Endothelial cell of umbilical vein (primary cell): ENCODE data around the gene CTIF. TPM values are rescaled to one million over a fixed set of nuclear protein-coding genes. Genes with fewer than 3 reads are reported as not detected.
A peak's percentile ranks its signal among the peaks of the same experiment; 100 is the strongest.

Experiments
- BruUV-seq: library from RNA; stranded (reverse); fragments of 400-500 nt; replicated peaks from 2 replicates; lab custom pipeline; 2021; lab: Mats Ljungman, UMichigan
- CTCF ChIA-PET: fragments of 300-600, 350-600 bp; sonication (Branson Sonifier 250); formaldehyde crosslinking; loops from one replicate; lab custom pipeline; 2021; ENCODE audit warnings: antibody characterized with exemption, inconsistent platforms; lab: Charles Lee
- POLR2A ChIA-PET: fragments of 300-600, 350-600 bp; sonication (Branson Sonifier 250); formaldehyde crosslinking; loops from one replicate; lab custom pipeline; 2021; ENCODE audit warnings: antibody characterized with exemption, inconsistent platforms; lab: Charles Lee
- DNase-seq: peaks from one replicate; pipeline ENCODE4 v3.0.0-alpha.2; 2011; ENCODE audit warnings: low read depth, low spot score
- FAIRE-seq: peaks from 2 replicates; lab custom pipeline; 2011; peaks lifted over from hg19 to GRCh38; lab: Jason Lieb, UNC
- H2AFZ ChIP-seq: 2 replicates; pipeline ENCODE4 v1.6.0; 2012; ENCODE audit warnings: low read depth, low read length, control low read depth, inconsistent platforms
- H3K27ac ChIP-seq: 2 replicates; pipeline ENCODE4 v1.5.1; 2011; ENCODE audit warnings: low read depth, mild to moderate bottlenecking, control low read depth, low read length, moderate library complexity; ENCODE audit not compliant: insufficient read depth
- H3K27me3 ChIP-seq, 2 experiments: 2 replicates each; pipeline versions ENCODE4 v1.6.0 to v1.6.1; 2011; ENCODE audit warnings: low read length in 2 of 2, mixed read lengths in 1 of 2; ENCODE audit not compliant: control insufficient read depth in 2 of 2, insufficient read depth in 2 of 2
- H3K36me3 ChIP-seq, 2 experiments: 2 replicates in 1 of 2; 3 replicates in 1 of 2; pipeline ENCODE4 v1.5.1; 2011; ENCODE audit warnings: low read length in 2 of 2, mild to moderate bottlenecking in 1 of 2, moderate library complexity in 1 of 2; ENCODE audit not compliant: control insufficient read depth in 2 of 2, insufficient read depth in 2 of 2; ENCODE audit errors: extremely low read depth in 1 of 2
- H3K4me1 ChIP-seq: 3 replicates; pipeline ENCODE4 v1.5.1; 2011; ENCODE audit warnings: mild to moderate bottlenecking, low read length; ENCODE audit not compliant: control insufficient read depth, insufficient read depth; ENCODE audit errors: extremely low read depth
- H3K4me2 ChIP-seq: 2 replicates; pipeline ENCODE4 v1.6.1; 2011; ENCODE audit warnings: low read length, control low read depth, mixed read lengths; ENCODE audit not compliant: insufficient read depth
- H3K4me3 ChIP-seq, 3 experiments: fragments of 200-600 bp in 1 of 3; sonication (generic), shearing (Covaris generic) in 1 of 3; replicated peaks in 1 of 3; 2 replicates each; pipeline ENCODE4 v1.5.1; 2011 to 2016; ENCODE audit warnings: control low read depth in 3 of 3, low read length in 3 of 3, mild to moderate bottlenecking in 2 of 3, inconsistent platforms in 1 of 3, low read depth in 1 of 3, moderate library complexity in 1 of 3; ENCODE audit not compliant: insufficient read depth in 1 of 3
- H3K79me2 ChIP-seq: 2 replicates; pipeline ENCODE4 v1.6.0; 2012; ENCODE audit warnings: low read length, inconsistent platforms; ENCODE audit not compliant: control insufficient read depth, insufficient read depth
- H3K9ac ChIP-seq: replicated peaks from 2 replicates; pipeline ENCODE3; 2011; ENCODE audit warnings: low read length, control low read depth; ENCODE audit not compliant: insufficient read depth; ENCODE audit errors: extremely low read depth
- H3K9me1 ChIP-seq: replicated peaks from 3 replicates; pipeline ENCODE4 v1.6.0; 2011; ENCODE audit warnings: mild to moderate bottlenecking, low read length; ENCODE audit not compliant: control insufficient read depth, insufficient read depth; ENCODE audit errors: extremely low read depth
- H3K9me3 ChIP-seq: replicated peaks from 2 replicates; pipeline ENCODE4 v1.5.1; 2012; ENCODE audit warnings: low read length, inconsistent platforms; ENCODE audit not compliant: control insufficient read depth, insufficient read depth
- H4K20me1 ChIP-seq: replicated peaks from 2 replicates; pipeline ENCODE3; 2011; ENCODE audit warnings: mild to moderate bottlenecking, low read length; ENCODE audit not compliant: control insufficient read depth, insufficient read depth; ENCODE audit errors: extremely low read depth
- EZH2 ChIP-seq: IDR thresholded peaks from 2 replicates; pipeline ENCODE4 v1.6.1; 2012; ENCODE audit warnings: borderline replicate concordance, low read depth, mild to moderate bottlenecking, moderate library complexity, low read length, inconsistent platforms; ENCODE audit not compliant: severe bottlenecking
- FOS ChIP-seq: IDR thresholded peaks from 2 replicates; pipeline ENCODE4 v1.6.1; 2011; ENCODE audit warnings: mild to moderate bottlenecking, low read length, moderate library complexity, borderline replicate concordance; ENCODE audit not compliant: insufficient read depth
- GATA2 ChIP-seq: IDR thresholded peaks from 2 replicates; pipeline ENCODE4 v1.7.0; 2011; ENCODE audit warnings: low read depth, mild to moderate bottlenecking, moderate library complexity, mixed read lengths, low read length; ENCODE audit not compliant: insufficient read length, insufficient read depth
- JUN ChIP-seq: IDR thresholded peaks from 2 replicates; pipeline ENCODE4 v1.6.1; 2011; ENCODE audit warnings: borderline replicate concordance, low read depth; ENCODE audit not compliant: insufficient read length, insufficient read depth
- MYC ChIP-seq: IDR thresholded peaks from one replicate; pipeline ENCODE4 v1.6.1; 2011; ENCODE audit warnings: mild to moderate bottlenecking, low read depth, low read length
- POLR2A ChIP-seq: IDR thresholded peaks from 2 replicates; pipeline ENCODE4 v1.6.1; 2012; ENCODE audit warnings: low read depth, mild to moderate bottlenecking, control low read depth, low read length
- POLR2AphosphoS5 ChIP-seq: IDR thresholded peaks from 2 replicates; pipeline ENCODE4 v1.6.1; 2012; ENCODE audit warnings: low read depth, mild to moderate bottlenecking, control low read depth, low read length, moderate library complexity; ENCODE audit not compliant: insufficient read depth
- dilution Hi-C: fragments of 300-500 bp; cut with MboI; formaldehyde crosslinking; loops from one replicate; pipeline ENCODE4 v1.15.0; 2019; ENCODE audit warnings: low sequenced_read_pairs; ENCODE audit not compliant: extremely low pct_ligation_motif_present
- intact Hi-C: fragments of 100-400 bp; cut with micrococcal nuclease; formaldehyde crosslinking; loops from one replicate; pipeline ENCODE4 v1.10.0; 2022
- polyA plus RNA-seq, 4 experiments: library from polyadenylated mRNA; depleted of rRNA in 3 of 4; stranded (reverse) in 3 of 4; unstranded in 1 of 4; fragments of >200 nt; gene quantifications; 2 replicates each; pipeline versions ENCODE4 v1.2.1 to v1.2.3, GENCODE V29; 2011 to 2012; ENCODE audit warnings: missing spikeins in 1 of 4
- total RNA-seq: library from RNA; stranded (reverse); gene quantifications from 2 replicates; pipeline ENCODE4 v1.2.3, GENCODE V29; 2021
- TF ChIP-seq, protein P1 (sequence below), 2 donors: IDR thresholded peaks; 1 replicate in 1 of 2; 2 replicates in 1 of 2; pipeline ENCODE4 v1.5.1; 2011; ENCODE audit warnings: low read length in 2 of 2, mild to moderate bottlenecking in 2 of 2, moderate library complexity in 2 of 2, control low read depth in 1 of 2, inconsistent platforms in 1 of 2, low read depth in 1 of 2; ENCODE audit not compliant: insufficient read depth in 1 of 2; ENCODE audit errors: extremely low read depth in 1 of 2
- TF ChIP-seq, protein P2 (sequence below): IDR thresholded peaks from 2 replicates; pipeline ENCODE4 v1.6.1; 2011; ENCODE audit not compliant: insufficient read depth, insufficient read length

CTIF gene
- total and polyA plus RNA-seq, 2 donors (not counting 3 experiments of a cell fraction or from before 2014, with no cell fraction given) = 20.9 to 57.7 TPM

DNA sequence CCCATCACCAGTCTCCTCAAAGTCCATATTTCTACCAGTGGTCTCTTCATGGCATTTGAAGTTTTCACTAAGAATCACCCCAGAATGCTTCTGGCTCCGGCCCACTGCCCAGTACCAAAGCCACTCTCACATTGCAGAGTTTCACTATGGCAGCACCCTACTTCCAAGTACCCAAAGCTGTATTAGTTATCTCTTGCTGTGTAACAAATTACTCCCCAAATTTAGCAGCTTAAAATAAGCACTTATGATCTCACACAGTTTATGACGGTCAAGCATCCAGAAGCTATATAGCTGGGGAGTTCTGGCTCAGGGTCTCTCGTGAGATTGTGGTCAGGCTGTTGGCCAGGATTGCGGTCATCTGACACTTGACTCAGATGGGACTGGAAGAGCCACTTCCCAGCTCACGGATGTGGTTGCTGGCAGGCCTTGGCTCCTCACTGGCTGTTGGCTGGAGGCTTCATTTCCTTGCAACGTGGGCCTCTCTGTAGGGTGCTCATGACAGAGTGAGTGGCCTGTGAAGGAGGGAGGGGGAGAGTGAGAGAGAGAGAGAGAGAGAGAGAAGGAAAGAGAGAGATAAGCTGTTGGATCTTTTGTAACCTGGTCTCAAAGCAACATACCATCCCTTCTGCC is 189.5 kb downstream of the CTIF start:
- no peak for TF ChIP-seq GATA2
- TF ChIP-seq, protein P1, sequence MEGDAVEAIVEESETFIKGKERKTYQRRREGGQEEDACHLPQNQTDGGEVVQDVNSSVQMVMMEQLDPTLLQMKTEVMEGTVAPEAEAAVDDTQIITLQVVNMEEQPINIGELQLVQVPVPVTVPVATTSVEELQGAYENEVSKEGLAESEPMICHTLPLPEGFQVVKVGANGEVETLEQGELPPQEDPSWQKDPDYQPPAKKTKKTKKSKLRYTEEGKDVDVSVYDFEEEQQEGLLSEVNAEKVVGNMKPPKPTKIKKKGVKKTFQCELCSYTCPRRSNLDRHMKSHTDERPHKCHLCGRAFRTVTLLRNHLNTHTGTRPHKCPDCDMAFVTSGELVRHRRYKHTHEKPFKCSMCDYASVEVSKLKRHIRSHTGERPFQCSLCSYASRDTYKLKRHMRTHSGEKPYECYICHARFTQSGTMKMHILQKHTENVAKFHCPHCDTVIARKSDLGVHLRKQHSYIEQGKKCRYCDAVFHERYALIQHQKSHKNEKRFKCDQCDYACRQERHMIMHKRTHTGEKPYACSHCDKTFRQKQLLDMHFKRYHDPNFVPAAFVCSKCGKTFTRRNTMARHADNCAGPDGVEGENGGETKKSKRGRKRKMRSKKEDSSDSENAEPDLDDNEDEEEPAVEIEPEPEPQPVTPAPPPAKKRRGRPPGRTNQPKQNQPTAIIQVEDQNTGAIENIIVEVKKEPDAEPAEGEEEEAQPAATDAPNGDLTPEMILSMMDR (IDR thresholded peaks at IDR 0.05; ENCODE audit: extremely low read depth in 1 of 2, insufficient read depth in 1 of 2, low read depth in 1 of 2, low read length in 2 of 2) = no peak
- TF ChIP-seq, protein P2, sequence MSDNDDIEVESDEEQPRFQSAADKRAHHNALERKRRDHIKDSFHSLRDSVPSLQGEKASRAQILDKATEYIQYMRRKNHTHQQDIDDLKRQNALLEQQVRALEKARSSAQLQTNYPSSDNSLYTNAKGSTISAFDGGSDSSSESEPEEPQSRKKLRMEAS = no peak
- no peak for TF ChIP-seq MYC
- no peak for TF ChIP-seq POLR2A
- TF ChIP-seq FOS = no peak
- TF ChIP-seq POLR2AphosphoS5 = no peak
- no peak for TF ChIP-seq EZH2
- TF ChIP-seq JUN = no peak
- BruUV-seq = no TSS peak
- H3K9me1 ChIP-seq = no peaks in the 10 kb centered on the region
- dilution Hi-C loops = no loop called here
- no peaks in the 10 kb centered on the region for H3K36me3 ChIP-seq
- no peak overlapping the region for H3K4me2 ChIP-seq
- DNase-seq (peak; percentile 26), FAIRE-seq (no peak)
- CTCF ChIA-PET = no interaction called here
- no peaks in the 10 kb centered on the region for H3K9me3 ChIP-seq
- H3K27me3 ChIP-seq = no peaks in the 10 kb centered on the region
- H3K27ac ChIP-seq = no peak overlapping the region
- no peak overlapping the region for H3K9ac ChIP-seq
- intact Hi-C loops = no loop called here
- H3K4me1 ChIP-seq = no peaks in the 10 kb centered on the region
- no peak overlapping the region for H3K4me3 ChIP-seq
- no peaks in the 10 kb centered on the region for H3K79me2 ChIP-seq
- no peaks in the 10 kb centered on the region for H4K20me1 ChIP-seq
- no peak overlapping the region for H2AFZ ChIP-seq
- POLR2A ChIA-PET = interaction anchor here (0.6 kb wide), 1 partner anchor 758 kb away, joined by 3 read pairs; no protein-coding TSS in a partner anchor
